Hematopoietic multipotent progenitor cell treated with erythropoietin and hydrocortisone succinate and interleukin-3 and kit ligand, for 4 days (in vitro differentiated cells): ENCODE measurements around the gene DPH7.
"Not testable (repeated sequence)": the region's sequence is repeated elsewhere in the genome, so short reads cannot be mapped to it uniquely, and the experiment has no call there.

Experiments used
- DNase-seq: peaks from one replicate; pipeline ENCODE4 v3.0.0-alpha.2; 2015

The DPH7 gene

DNA sequence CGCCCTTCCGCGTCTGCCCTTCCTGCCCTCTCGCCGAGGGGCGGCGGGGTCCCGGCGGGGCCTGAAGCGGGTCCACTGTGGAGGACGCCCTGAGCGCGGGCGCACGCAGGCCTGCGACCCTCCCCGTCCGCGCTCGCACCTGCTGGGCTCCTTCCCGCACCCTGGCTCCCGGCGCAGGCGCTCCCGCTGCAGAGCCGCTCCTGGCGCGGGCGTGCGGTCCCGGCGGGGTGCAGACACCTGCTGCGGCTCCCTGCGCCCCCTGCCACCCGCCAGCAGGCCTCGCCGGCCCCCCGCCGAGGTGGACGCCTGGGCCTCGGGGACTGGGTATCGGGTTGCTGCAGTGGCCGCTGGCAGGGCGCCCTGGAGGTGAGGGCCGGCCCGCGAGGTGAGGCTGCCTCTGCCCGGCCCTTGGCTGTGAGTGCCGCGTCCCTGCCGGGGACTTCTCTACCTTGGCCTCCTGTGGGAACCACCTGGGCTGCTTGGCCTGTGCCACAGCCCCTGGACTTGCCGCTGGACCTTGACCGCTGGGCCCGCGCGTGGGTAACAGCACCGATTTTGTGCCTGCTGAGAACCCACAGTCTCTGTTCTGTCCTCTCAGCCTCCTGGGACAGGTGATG is 27.4 kb upstream of the DPH7 start:
- DNase-seq: peak; percentile 37

DNA sequence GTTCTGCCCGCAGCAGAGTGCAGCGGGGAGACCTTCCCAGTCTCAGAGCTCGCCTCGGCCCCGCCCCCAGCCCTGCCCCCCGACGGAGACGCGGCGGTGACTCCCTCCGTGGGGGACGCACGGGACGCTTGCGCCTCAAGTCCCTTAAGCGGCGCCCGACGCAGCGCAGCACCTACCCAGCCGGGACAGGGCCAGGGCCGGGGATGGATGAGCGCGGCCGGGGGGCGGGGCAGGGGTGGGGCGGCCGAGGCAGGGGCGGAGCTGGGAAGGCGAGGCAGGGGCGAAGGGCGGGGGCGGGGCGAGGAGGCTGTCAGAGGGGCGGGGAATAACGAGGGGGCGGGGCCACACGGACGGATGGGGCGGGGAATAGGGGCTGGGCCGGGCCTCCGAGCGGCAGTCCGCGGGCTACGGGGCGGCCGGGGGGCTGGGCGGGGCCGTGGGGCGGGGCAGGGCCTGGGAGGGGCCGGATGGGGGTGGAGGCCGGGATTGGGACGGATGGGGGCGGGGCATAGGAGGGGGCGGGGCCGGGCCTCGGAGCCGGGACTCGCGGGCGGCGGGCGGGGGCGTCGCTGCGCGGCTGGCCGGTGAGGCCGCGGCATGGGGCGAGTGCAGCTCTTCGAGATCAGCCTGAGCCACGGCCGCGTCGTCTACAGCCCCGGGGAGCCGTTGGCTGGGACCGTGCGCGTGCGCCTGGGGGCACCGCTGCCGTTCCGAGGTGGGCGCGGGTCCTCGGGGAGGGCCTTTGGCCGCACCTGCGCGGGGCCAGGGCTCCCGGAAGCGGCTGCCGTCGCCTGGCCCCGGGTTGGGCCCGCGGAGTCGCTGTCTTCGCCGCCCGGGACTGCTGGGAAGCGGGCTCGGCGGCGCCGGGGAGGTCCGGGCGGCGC is 26.6 kb upstream of the DPH7 start, which contains the start of gene ARRDC1:
Gene ARRDC1, plus strand, starts transcription at position 566 of the 884 bp plus-strand sequence. Its CDS starts 32 bp downstream, at position 598.
- peak; percentile 98 for DNase-seq

DNA sequence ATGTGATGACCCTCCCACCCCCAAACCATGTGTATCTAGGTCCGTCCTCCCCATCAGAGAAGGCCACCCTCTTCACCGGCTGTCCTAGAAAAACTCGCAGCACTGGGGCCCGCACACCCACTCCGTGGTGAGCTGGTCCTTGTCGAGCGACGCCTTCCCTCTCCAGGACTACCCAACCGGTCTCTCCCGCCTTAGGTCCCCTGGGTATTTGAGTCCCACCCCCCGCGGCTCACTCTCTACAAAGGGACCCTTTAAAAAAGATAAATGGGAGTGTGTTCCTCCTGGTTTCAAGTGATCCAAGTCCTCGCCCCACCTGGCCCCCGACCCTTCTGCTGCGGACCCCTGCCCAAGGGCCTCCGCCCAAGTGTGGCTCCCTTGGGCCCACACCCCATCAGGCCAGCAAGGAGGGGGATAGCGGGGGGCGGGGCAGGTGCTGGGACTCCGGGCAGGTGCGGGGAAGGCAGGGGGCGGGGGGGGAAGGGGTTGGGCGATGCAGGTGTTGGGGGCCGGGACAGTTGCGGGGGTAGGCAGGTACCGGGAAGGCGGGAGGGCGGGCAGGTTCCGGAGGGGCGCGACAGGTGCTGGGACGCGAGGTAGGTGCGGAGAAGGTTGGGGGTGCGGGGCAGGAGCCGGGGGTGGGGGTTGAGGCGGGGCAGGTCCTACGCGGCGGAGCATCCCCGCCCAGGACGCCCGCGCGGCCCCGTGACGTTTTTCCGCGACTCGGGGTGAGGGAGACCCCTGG is 25.8 kb upstream of the DPH7 start:
- no peak for DNase-seq

DNA sequence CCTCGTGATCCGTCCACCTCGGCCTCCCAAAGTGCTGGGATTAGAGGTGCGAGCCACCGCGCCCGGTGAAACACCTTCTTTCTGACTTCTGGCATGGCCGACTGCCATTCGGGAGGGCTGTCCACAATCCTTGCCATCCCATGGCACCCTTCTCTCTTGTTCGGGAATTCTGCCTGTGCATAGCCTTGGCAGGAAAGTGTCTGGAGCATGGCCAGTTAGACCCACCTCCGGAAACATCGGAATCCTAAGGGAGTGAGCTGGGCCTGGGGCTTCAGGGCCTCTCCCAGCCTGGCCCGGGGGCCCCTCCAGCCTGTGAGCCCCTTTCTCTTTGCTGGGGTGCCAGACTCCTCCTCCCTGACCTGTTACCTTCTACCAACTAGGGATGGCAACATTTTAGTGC is 25.2 kb upstream of the DPH7 start:
- no peak for DNase-seq

DNA sequence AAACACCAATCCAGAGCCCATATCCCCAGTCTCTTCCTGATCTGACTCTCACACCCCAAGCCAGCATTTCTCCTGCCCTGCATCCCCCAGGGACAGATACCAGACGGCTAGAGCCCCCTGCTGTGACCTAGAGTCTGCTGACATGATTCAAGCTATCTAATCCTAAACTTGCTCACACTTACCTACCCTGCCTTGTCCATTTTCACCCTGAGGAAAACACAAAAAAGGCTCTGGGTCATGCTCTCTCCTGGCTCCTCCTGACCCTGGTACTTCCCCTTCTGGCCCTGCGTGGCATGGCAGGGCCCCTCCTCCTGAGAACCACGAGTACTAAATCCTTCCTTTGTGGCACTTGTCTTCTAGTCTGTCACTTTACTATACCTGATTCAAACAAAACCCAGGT is 23.9 kb upstream of the DPH7 start:
- peak; percentile 80 for DNase-seq

DNA sequence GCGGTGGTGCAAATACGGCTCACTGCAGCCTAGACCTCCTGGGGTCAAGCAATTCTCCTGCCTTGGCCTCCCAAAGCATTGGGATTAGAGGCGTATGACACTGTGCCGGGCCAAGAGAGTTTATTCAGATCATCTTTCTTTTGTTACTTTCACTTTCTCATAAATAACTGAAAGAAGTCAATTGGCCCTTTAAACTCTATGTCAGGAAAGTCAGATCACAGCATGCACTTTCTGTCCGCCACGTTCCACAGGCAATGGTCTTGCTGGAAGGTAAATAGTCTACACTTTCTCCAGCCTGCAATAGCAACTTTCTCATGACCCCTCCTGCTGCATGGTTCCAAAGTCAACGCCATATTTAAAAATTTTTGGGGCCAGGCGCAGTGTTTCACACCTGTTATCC is 20.2 kb upstream of the DPH7 start:
- DNase-seq: no peak

DNA sequence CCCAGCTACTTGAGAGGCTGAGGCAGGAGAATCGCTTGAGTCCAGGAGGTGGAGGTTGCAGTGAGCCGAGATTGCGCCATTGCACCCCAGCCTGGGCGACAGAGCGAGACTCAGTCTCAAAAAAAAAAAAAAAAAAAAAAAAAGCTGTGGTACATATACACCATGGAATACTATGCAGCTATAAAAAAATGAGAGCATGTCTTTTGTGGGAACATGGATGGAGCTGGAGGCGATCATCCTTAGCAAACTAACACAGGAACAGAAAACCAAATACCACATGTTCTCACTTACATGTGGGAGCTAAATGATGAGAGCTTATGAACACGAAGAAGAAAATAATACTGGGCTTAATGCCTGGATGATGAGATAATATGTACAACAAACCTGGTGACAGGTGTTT is 17.9 kb upstream of the DPH7 start:
- not testable (repeated sequence) for DNase-seq

DNA sequence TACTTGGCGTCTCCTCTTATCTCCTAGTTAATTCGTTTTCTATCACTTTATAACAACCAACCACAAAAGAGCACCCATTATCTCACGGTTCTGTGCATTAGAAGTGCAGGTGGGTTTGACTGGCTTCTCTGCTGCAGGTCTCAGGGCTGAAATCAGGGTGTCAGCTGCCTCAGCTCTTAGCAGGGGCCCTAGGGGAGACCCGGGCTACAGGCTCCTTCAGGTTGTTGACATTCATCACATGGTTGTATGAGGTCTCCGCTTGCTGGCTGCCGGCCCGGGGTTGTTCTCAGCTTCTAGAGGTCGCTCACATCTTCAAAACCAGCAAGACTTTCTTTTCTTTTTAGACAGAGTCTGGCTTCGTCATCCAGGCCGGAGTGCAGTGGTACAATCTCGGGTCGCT is 14.5 kb upstream of the DPH7 start:
- DNase-seq: no peak

DNA sequence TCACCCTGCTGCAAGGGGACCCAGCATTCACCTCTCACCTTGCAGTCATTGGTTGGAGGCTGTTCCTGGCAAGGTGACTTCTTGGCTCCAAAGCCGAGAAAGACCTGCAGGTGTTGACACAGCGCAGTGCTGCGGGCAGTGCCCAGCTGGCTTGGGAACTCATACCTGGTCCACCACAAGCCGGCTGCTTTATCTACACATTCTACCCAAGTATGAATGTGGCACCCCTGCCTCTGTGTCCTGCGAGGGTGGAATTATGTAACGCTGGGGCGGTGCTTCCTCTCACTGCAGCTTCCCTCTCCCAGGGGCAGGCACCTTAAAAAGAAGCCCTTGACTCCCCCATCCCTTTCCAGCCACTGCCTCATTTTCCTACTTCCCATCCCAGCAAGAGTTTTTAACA is 14.0 kb upstream of the DPH7 start:
- DNase-seq: no peak

DNA sequence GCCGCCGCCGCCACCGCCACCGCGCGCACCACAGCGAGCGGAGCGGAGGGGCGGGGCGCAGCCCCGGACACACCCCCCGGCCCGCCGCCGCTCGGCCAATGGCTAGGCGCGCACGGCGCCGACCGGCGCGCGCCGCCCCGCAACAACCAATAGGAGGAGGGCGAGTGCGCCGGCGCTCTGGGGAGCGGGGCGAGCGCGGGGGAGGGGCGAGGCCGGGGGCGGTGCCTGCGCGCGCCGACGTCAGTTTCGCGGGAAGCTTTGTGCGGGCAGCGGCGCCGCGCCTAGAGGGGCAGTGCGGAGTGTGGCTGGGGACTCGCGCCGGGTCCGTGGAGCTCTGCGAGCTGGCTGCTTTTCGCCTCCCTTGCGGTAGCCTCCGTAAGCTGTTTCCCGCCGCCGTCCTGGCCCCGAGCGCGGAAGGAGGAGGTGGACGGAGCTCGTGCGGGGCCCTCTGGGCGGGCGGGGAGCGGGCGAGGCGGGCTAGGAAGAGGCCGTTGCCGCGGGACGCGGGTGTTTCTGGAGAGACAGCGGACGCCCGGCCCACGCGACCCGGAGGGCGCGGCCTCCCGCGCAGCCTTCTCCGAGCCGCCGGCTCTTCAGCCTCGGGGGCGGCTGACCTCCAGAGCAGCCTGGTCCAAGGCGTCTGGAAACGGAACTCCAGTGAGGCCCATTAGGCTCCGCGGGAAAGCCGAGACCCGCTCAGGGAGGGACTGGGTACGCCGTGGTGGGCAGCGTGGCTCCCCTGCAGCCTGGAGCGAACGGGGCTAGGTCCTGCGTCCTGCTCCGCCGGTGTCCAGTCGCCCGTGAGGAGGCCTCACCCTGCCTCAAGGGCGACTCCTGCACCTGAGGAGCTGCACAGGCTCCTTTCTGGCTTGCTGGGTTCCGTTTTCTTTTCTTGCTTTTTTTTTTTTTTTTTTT is 12.0 kb upstream of the DPH7 start, which contains the start of gene ZMYND19:
Gene ZMYND19, minus strand, starts transcription at position 44 of the 915 bp plus-strand sequence. CDS start 249 bp downstream, outside the sequence.
- peak; percentile 95 for DNase-seq

DNA sequence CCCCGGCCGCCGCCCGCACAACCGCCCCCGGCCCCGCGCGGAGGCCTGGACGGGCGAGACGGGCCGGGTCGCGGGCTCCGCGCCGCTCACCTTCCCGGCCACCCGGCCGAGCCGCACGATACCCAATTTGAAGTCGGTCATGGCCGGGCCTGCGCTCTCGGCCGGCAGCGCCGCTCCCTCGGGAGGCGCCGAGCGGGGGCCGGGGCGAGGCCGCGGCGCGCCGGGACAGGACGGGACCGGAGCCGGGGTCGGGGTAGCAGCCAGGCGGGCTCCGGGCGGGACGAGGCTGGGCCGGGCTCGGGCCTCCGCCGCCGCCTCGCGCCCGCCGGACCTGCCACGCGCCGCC is 11.4 kb upstream of the DPH7 start:
- DNase-seq: no peak

DNA sequence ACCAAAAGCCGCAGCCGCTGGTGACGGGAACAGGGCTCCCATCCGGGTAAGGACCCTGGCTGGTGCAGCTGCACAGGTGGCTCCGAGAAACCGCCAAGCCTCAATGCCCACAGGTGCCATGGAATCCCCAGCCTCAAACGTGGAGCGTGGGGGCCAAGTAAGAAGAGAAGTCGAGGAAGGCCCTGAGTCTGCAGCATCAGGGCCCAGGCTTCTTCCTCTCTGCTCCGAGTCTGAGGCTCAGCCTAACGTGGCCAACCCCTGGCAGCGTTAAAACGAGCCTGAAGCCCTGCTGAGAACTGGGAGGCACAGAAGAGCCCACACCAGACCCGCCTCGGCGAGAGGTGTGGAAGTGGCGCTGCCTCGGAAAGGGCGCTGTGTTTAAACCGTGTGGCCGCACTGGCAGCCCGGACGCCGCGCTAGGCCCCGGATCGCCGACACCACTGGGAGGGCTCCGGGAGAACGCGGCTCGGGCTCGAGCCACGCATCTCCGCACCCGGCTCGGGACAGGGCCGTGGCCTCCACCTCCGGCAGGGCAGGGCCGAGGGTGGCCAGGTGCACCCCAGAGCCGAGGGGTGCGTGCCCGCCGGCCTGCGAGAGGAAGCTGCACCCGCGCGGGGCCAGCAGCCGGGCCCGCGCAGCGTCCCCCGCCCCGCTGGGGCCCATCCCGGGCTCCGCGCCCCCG is 10.9 kb upstream of the DPH7 start:
- DNase-seq: peak; percentile 48

DNA sequence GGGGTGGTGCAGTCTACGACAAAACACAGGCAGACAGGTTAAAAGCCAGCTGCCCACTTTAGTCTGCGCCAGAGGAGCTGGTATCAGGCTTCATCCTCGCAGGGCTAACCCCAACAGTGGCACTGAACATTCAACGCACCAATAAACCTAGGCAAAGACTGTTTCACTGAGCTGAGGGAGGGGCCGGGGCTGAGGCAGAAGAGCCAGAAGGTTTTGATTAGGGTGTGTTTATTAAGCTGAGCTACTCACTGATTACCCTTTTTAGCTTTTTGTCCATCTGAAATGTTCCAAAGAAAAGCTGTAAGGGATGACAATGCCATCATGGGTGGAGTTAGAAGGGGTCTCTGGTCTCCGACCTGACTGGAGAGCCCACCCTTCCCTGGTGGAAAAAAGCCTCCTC is 10.2 kb upstream of the DPH7 start:
- no peak for DNase-seq

DNA sequence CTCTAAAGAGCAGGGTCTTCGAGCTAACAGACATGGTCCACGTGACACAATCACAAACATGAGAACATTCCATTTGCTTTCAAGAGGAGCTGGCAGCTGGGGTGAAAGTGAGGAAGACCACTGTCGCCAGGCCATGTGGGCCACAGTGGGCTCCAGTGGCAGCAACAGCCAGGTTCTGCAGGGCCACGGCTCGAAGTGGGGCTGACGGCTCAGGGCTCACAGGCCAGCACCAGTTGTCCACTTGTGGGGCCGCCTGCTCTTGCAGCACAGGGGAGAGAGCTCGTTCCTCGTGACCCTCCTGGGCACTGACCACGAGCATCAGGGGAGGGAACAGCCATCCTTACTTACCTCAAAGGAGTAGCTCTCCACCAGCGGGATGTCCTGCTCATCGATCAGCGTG is 9.6 kb upstream of the DPH7 start:
- DNase-seq: no peak

DNA sequence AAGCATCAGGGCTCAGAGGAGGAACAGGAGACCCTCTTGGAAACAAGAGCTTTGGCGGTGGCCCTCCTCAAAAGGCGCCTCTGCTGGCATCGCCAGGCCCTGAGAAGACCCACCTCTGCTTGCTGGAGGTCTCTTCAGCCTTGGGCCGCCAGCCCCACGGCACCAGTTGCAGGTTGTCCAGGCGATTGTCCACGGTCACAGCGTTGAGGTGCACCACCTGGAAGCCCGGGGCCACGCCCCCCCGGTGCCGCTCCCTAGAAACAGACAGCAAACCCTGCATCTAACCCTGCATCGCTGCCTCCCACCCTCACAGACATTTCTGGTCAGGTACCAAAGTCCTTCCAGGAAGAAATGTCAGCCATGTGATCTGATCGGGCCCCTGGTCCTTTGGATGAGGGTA is 8.1 kb upstream of the DPH7 start:
- DNase-seq: no peak

DNA sequence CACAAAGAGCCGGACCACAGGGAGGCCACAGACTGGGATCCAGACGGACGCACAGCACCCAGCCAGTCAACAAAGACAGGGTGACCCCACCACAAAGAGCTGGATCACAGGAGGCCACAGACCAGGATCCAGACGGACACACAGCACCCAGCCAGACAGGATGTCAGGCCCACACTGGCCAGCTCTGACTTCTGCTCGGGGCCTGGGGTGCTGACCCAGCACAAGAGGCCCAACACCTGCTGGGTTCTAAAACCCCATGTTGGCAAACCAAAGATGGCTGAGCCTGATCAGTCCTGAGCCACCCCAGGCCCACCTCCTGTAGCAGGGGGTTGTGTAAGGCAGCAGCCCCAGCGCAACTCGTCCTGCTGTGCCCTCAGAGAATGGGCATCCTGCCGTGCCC is 5.2 kb upstream of the DPH7 start:
- DNase-seq: no peak

DNA sequence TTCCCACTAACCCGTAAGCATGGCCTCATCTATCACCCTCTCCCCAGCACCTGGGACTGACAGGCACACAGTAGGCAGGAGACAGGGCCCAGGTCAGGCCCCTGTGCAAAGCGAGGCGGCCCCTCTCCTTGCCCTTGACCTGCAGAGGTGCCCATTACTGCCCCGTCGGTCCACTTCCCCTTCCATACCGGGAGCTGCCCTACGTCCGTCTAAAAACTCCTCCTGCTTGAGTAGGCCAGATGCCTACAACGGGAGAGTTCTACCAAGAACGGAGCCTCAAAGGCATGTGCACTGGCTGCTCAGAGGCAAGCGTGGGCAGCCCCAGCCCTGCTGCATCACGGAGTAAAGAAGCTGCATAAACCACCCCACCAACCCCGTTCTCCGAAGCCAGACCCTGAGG is 4.6 kb upstream of the DPH7 start:
- no peak for DNase-seq

DNA sequence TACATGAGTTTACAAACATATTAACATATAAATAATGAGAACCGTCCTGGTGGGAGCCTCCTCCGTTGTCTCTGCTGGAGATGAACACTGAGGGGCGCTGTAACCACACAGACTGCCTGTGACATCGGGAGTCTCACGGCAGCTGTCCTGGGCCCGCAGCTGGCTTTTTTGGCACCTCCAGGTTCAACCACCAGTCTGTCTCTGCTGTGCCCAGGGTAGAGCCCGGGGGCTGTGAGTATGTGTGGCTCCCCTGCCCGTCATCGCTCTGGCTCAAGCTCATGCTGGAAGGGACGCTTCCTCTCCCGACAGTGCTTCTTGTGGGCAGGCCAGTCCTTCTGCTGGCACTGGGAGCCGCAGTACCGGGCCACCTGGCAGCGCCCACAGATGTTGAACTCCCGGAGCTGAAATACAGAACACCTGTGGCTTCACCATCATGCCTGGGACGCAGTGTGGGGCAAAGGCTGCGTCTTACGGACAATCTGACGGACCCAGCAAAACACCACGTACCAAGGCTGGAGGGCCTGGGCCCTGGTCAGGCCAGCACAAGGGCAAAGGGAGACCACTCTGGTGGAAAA is 3.6 kb upstream of the DPH7 start:
- DNase-seq: peak; percentile 62

DNA sequence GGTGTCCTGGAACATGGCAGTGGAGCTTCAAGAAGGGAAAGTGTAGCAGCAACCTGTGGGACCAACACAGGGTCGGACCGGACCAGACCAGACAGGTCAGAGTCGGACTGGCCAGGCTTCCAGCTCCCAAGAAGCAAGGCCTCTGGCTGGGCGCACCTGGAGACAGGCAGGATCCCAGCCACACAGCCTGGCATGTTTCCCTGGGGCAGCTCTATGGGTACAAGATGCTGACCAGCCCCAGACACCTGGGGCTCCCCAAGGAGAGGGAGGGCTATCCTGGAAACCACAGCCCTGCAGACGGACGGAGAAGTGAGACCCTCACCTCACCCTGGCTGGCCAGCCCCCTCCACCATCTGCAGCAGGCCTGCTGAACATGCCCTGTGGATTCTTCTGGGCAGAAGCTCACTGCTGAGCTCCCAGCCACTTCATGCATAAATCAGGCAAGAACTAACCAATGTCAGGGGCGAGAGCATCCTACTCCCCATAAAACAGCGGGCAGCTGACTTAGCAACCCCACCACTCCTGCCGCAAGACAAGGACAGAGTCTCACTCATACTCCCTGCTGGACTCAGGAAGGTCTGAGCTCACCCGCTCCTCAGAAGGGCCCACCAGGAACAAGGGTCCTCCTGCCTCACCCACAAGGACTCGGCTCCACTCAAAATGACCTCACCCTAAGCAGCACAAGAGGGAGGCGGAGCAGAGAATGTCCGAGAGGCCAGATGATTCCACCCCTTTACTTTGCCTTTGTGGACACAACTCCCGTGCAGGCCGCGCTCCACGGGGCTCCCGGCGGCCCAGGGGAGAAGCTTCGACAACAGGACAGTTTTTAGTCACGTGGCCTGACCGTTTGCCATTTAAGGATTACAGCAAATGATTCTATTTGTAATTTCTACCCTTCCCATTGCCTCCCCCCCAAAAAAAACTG is 2.9 kb upstream of the DPH7 start:
- DNase-seq: no peak

DNA sequence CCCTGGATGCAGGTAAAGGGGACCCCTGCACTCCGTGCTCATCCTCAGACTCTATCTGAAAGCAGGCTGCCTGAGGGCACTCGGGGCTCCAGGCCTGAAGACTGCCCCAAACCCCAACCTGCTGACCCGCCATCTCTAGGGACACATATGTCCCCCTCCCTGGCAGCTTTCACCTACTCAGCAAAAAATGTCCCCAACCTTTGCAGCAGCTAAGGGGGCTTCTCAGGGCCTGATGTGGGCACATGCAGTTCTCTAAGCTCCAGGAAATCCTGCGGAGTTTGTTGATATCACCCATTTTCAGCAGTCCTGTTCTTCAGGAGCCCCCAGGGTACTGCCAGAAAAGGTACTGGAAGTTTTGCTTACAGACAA is 2.2 kb upstream of the DPH7 start:
- no peak for DNase-seq
